GM20431 (cell line): ENCODE measurements around the gene SORT1.

Experiments
- in situ Hi-C: fragments of 300-500 bp; cut with MseI, MboI; formaldehyde crosslinking; loops from one replicate; pipeline ENCODE4 v1.15.0; 2020; ENCODE audit warnings: low sequenced_read_pairs; ENCODE audit not compliant: unreplicated experiment

SORT1 gene

GRCh38 chr1:109266965-109267364 is 130.8 kb downstream of the SORT1 start:
- in situ Hi-C loops = loop anchor here (25.0 kb wide), 1 partner anchor 270 kb away; the partner anchor contains the start of genes GNAI3 and GPR61

- in situ Hi-C loops = loop anchor here (25.0 kb wide), 1 partner anchor 271 kb away; the partner anchor contains the start of genes GNAI3 and GPR61
These were observed 131.9 kb downstream of the SORT1 start for GRCh38 chr1:109265741-109266330.

- in situ Hi-C loops = loop anchor here (25.0 kb wide), 1 partner anchor 272 kb away; the partner anchor contains the start of genes GNAI3 and GPR61
These were observed 132.7 kb downstream of the SORT1 start for GRCh38 chr1:109265016-109265415.

- in situ Hi-C loops = loop anchor here (25.0 kb wide), 1 partner anchor 273 kb away; the partner anchor contains the start of genes GNAI3 and GPR61
These were observed 133.4 kb downstream of the SORT1 start for GRCh38 chr1:109264379-109264755.

GRCh38 chr1:109263597-109264378 is 133.9 kb downstream of the SORT1 start:
- in situ Hi-C loops = loop anchor here (25.0 kb wide), 1 partner anchor 274 kb away; the partner anchor contains the start of genes GNAI3 and GPR61

- in situ Hi-C loops = loop anchor here (25.0 kb wide), 1 partner anchor 274 kb away; the partner anchor contains the start of genes GNAI3 and GPR61
These were observed 134.5 kb downstream of the SORT1 start for GRCh38 chr1:109263234-109263596.

- in situ Hi-C loops = loop anchor here (25.0 kb wide), 1 partner anchor 275 kb away; the partner anchor contains the start of genes GNAI3 and GPR61
These were observed 135.3 kb downstream of the SORT1 start for GRCh38 chr1:109262231-109263055.

- in situ Hi-C loops = loop anchor here (25.0 kb wide), 1 partner anchor 276 kb away; the partner anchor contains the start of genes GNAI3 and GPR61
These were observed 136.1 kb downstream of the SORT1 start for GRCh38 chr1:109261578-109261977.

- in situ Hi-C loops = loop anchor here (25.0 kb wide), 1 partner anchor 276 kb away; the partner anchor contains the start of genes GNAI3 and GPR61
These were observed 136.7 kb downstream of the SORT1 start for GRCh38 chr1:109261006-109261405.

- in situ Hi-C loops = loop anchor here (25.0 kb wide), 1 partner anchor 277 kb away; the partner anchor contains the start of genes GNAI3 and GPR61
These were observed 137.8 kb downstream of the SORT1 start for GRCh38 chr1:109259674-109260557.
